ENCODE results near the gene MPRIP.

Gene MPRIP

DNA sequence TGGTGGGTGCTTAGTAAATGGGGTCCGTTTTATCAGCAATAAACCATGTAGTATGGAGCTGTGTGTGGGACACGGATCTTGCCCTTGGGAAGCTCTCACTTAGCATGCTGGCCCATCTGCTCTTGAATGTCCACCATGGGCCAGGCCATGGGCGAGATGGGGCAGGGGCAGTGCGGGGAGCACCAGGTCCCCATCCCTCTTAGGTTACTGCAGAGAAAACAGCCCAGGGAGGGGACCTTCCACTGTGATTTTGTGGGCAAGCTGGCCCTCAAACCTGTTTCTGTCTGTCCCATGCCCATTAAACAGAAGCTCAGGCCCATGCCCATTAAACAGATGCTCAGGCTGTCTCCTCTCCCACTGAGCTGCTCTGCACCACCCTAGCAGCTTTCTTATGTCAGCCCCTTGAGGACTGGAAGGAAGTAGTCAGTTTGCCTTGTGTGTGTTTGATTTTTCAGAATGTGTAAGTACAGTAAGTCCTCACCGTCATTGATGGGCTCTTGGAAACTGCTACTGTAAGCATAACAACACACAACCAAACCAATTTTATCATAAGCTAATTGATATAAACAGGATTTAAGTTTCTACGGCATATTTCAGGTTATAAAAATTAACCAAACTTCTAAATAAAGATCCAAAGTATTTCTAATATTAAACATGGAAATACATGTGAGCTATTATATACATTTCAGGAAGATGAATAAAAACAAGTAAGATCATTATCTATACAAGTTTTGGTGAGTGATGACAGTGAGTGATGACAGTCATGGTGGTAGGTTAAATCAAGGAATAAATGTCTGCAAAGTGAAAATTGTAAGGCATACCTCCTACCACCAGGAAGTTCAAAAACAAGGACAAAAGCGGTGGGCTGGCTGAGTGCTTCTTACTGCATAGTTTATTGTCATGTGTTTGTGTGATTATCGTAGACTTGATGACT is 11.5 kb downstream of the MPRIP start:
- DNase-seq, result no peak

- no peak for DNase-seq
Observed at GRCh38 chr17:17054636-17055035, 12.4 kb downstream of the MPRIP start.

GRCh38 chr17:17055286-17056155 is 13.3 kb downstream of the MPRIP start:
- no peak for DNase-seq

DNA sequence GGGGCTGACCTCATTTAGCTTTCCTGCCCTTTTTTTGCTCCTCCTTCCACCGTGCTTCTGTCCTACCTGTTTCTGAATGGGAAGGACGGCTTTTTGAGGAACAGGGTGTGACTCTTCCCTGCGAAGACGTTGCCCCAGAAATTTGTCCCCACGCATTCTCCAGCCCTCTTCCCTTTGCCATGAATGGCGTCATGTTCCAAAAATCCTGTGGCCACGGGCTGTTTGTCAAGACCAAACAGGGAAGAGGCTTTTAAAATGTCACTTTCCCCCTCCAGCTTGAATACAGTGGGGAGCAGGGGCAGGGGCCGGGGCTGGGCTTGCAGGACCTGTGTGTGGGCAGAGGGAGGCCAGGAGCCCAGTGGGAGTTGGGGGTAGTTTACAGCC is 13.9 kb downstream of the MPRIP start:
- DNase-seq, result no peak

GRCh38 chr17:17057057-17057551 is 14.8 kb downstream of the MPRIP start:
- no peak for DNase-seq

GRCh38 chr17:17058304-17058703 is 16.0 kb downstream of the MPRIP start:
- no peak for DNase-seq

DNA sequence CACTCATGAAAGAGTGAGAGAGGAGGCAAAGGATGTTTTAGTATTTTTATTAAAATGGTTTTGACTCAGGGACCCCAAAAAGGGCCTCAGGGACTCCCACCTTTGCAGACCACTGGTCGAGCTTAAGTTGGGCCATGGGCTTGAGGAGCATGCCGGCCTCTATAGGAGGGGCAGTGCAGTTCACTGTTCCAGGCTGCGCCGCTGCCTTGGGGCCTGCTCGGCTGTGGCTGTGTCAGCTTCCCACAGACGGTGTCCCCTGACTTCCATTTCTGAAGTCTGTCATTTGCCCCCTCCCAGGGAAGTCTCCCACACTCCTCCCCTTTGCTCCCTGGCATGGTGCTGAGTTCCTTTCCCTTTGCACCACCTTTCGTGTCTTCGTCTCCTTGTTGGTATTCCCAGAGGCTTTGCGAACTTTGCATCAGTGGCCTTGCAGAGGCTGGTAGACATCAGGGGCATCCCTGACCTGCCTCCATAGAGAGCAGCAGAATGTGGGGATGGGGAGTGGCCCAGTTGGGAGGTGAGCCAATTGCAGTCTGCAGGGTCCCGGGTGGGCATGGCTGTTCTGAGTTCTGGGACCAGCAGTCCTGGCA is 17.1 kb downstream of the MPRIP start:
- no peak for DNase-seq

DNA sequence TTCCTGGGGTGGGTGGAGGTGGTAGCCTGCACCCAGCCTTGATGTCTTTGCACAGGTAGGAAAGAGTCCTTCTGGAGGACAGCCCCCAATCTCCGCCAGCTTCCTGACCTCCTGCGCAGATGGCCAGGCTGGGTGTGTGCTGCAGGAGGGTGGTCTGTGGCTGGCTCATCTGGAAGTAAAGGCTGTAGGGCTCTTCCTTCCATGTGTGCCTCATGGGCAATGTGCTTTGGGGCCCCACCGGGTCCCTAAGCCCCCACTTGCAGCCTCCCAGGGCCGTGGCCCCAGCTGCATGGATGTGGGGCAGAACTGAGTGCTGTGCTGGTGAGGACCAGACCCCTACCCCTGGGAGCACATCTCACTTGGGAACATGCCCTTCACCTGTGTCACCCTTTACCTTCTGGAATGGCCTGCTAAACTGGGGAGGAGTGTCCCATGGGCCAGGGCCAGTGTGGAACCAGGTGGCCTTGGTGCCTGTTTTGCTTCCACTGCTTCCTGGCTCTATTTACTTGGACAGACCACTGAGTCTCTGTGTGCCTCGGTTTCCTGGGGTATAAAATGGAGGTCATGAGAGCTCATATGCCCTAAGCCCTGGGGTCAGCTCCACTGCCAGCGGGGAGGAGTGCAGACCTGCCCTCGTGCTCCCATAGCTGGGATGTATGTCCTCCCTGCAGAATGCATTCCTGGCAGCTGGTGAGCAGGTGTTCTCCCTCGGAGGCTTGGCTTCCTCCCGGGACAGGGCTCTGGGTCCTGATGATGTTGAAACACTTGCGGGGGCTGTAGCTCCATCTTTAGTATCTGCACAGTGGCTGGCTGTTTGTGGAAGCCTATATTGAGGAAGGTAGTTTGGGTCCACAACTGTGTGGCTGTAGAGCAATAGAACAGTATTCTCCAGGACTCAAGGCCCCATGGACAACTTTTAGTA is 18.0 kb downstream of the MPRIP start:
- DNase-seq, result no peak

DNA sequence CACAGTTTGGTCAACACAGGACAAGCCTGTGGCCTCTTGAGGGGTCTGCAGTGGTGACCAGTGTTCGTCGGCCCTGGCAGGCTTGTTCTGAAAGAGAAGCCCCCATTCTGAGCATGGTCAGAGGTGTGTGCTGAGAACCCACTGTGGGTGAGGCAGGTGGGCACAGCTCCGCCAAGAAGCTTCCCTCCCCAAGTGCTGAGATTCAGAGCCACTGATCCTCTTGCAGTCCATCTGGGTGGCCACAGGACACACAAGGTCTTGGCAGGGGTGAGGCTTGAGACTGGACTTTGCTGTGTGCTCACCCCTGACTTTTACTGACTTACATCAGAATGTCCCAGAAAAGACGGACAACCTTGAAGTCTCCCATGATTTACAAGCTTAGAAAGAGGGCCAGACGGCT is 18.7 kb downstream of the MPRIP start:
- no peak for DNase-seq

GRCh38 chr17:17061516-17061915 is 19.3 kb downstream of the MPRIP start:
- no peak for DNase-seq

GRCh38 chr17:17062356-17062755 is 20.1 kb downstream of the MPRIP start:
- DNase-seq, result no peak

DNA sequence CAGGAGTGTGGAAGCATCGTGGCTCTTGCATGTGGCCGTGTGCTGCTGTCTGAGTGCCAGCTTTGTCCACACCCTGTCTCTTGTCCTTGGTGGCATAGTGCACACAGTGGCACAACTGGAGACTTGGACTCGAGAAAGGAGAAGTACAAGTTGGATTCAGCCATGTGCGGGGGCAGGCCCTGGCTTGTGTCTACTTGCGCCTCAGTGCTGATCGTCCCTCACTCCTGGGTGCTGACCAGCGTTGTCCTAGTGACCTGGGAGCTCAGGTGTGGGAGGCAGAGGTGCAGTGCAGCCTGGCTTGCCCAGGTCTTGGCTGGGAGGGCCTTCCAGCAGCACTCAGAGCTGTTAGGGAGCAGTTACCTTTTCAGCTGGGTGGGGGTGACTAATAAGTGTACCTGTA is 20.6 kb downstream of the MPRIP start:
- no peak for DNase-seq

- no peak for DNase-seq
Observed at GRCh38 chr17:17063546-17064122, 21.4 kb downstream of the MPRIP start.

- DNase-seq, result no peak
Observed at GRCh38 chr17:17064322-17064721, 22.1 kb downstream of the MPRIP start.

- DNase-seq, result no peak
Observed at GRCh38 chr17:17066021-17066420, 23.8 kb downstream of the MPRIP start.

GRCh38 chr17:17067257-17067656 is 25.0 kb downstream of the MPRIP start:
- no peak for DNase-seq

DNA sequence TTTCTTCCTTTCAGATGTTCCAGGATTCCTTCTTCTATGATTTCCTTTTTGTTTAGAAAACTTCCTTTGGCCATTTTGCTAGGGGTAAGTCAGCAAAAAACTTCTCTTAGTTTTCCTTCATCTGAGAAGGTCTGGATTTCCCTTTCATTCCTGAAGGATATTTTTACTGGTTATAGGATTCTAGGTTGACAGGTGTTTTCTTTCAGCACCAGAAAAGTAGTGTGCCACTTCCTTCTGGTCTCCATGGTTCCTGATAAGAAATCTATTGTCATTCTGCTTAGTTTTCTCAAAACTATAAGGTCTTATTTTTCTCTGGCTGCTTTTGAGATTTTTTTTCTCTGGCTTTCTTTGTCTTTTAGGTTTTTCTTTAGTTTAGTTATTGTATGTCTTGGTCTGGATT is 27.6 kb downstream of the MPRIP start:
- no peak for DNase-seq

DNA sequence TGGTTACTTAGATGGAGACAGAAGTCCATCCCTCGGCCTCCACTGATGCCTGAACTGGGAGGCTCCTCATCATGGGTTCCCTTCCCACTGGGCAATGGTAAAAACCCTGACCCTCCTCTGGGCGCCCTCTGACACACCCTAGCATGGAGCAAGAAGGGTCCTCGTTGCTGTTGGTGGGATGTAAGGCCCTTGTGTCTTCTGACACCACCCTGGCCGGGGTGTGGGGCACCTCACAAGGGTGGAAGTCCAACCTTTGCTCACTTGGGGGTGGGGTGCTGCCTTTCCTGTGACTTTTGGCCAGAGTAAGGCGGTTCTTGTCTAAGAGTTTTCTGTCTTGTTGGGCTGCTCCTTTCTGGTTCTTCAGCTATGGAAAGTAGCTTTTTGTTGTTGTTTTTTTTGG is 28.7 kb downstream of the MPRIP start:
- DNase-seq, result no peak

GRCh38 chr17:17071531-17072360 is 29.5 kb downstream of the MPRIP start:
- DNase-seq, result no peak

- no peak for DNase-seq
Observed at GRCh38 chr17:17072546-17072945, 30.3 kb downstream of the MPRIP start.
